DMS 273 treated with DMSO at 0.1 percent for 48 hours (cell line): Measurements from ENCODE around the gene YOD1.

Experiments used
- DNase-seq: peaks from one replicate; lab custom pipeline; 2025; lab: John Stamatoyannopoulos, UW

YOD1 gene

GRCh38 chr1:207072233-207072632, 21.2 kb upstream of the YOD1 start:
- no peak for DNase-seq

- DNase-seq = no peak
Observed at GRCh38 chr1:207071426-207071825, 20.4 kb upstream of the YOD1 start.

- DNase-seq = no peak
Observed at GRCh38 chr1:207070811-207071210, 19.8 kb upstream of the YOD1 start.

DNA sequence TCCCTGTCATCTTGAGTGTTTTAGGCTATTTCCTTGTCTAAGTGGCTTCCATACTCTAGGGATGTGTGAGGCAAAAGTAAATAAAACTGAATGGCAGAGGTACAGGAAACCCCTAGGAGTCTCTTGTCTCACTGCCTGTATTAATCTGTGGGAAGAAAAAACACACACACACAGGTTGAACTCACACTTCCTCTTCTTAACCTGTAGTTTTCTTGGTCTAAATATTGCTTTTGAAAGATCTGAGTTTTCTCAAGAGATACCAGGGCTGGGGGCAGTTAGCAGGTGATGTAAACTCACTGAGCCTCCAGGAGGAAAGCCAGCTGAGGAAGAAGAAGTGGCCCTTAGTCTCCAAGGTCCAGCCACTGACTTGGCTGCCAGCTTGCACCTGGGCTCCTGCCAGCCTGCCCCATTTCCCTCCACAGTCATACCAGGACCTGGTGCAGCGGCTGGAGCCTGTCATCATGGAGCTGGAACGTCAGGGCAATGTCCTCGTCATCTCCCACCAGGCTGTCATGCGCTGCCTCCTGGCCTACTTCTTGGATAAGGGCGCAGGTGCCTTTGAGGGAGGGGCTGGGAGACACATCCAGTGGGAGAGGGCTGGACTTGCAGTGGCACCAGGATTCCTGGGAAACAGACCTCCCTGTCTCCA, 19.0 kb upstream of the YOD1 start:
- no peak for DNase-seq

- DNase-seq = no peak
Observed at GRCh38 chr1:207069061-207069460, 18.1 kb upstream of the YOD1 start.

DNA sequence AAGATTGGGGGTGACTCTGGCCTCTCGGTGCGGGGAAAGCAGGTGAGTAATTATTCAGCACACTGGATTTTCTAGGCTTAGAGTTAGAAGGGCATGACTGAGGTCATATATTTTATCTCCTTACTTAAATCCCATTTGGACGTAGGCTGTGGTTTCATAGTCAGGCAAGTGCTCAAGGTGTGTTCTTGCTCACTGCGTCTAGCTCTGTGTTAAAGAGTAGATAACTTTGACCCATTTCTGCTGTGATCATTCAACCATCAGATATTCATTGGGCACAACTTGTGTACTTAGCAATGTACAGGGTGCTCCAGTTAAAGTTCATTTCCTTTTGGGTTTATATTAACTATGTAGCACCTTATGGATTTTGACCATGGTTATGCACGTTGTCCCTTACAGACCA, 16.7 kb upstream of the YOD1 start:
- no peak for DNase-seq

DNA sequence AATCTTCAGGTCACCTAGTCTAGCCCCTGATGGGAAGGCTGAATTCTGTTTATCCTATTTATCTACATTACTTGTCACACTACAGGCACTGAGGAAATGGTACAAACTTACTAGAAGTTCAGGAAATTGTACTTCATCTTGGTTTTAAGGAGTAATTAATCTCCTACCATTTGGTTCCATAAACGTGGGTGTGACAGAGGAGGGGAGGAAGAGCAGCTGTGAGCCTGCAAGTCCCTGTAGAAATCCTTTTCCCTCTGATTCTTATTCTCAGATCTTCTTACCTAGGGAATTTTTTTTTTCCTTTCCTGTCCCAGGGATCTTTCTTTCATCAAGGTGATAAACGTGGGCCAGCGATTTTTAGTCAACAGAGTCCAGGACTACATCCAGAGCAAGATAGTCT, 16.2 kb upstream of the YOD1 start:
- no peak for DNase-seq

DNA sequence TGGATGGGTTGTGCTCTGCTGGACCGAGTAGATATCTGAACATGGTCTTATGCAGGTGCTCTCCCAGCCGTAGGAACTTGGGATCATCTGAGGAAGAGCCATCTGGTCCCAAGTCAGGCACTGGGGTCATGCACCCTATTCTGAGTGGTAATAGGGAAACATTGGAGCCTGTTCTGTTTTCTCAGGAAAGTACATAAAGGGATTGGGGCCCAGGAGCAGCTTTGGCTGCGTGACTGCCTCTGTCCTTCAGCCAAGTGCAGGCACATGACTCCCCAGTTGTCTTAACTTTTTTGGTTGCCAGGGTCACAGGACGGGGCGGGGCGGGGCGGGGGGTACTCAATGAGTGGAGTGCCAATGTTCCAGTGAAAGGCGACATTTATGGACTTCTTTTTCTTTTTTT, 13.6 kb upstream of the YOD1 start:
- no peak for DNase-seq

- no peak for DNase-seq
Observed at GRCh38 chr1:207063014-207063413, 12.0 kb upstream of the YOD1 start.

- DNase-seq = no peak
Observed at GRCh38 chr1:207062058-207062457, 11.1 kb upstream of the YOD1 start.

GRCh38 chr1:207060596-207060995, 9.6 kb upstream of the YOD1 start:
- no peak for DNase-seq

DNA sequence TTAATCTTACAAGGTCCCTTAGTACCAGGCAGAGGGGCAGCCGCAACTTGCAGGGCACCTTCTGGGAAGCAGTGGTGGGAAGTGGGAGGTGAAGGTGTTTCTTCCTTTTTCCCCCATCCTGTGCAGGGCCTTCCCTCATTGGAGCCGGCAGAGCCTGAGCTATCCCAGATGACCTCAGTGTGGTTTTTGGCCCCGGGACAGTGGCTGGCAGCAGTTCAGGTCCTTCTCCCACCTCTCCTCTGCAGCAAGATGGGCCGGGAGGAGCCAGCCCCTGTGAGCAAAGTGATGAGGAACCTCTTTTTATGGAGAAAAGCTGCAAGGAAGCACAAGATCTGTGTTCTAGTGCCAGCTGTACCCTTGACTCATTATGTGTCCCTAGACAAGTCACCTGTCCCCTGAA, 8.9 kb upstream of the YOD1 start:
- no peak for DNase-seq

GRCh38 chr1:207058878-207059867, 8.2 kb upstream of the YOD1 start:
- DNase-seq = no peak

DNA sequence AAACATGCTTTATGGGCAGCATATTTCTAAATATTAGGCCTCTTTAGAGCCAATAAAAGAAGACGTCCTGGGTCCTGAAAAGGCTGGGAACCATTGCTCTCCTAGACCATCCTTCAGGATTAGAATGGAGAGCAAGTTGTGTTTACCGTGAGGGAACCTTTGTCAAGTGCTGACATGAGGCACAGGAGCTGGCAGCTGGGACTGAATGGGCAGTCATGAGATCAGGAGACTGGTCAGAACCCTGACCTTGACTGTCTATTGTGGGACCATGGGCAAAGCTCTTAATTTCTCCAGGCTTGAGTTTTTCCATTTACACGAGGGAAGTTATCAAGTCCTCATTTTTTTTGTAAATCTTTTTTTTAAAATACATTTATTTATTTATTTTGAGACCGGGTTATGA, 7.2 kb upstream of the YOD1 start:
- no peak for DNase-seq

- no peak for DNase-seq
Observed at GRCh38 chr1:207056673-207057072, 5.7 kb upstream of the YOD1 start.

DNA sequence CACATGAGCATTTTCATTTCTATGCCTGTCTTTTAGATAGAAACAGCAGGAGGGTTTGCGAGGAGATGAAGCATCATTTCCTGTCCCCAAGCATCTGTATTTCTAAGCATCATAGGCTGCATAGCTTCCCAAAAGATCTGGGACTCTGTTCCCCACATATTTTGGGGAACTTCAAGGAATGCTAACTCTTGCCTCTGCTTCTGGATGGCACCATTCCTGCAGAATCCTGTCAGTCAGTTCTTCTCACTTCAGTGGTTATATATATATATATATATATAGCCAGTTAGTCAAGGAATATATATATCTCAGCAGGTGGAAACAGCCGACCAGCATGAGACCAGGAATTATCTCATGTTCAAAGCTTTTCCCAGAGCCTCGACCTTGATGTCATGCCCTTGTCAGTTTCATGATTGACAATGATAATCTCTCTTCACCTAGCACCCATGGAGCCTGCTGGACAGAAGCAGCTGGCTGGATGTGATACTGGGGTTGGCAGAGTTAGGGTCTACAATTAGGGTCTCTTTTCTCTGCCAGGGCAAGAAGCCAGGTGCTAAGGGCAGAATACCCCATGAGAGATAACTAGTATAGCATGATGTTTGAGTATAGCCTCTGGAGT, 4.5 kb upstream of the YOD1 start:
- no peak for DNase-seq

GRCh38 chr1:207054491-207054890, 3.5 kb upstream of the YOD1 start:
- no peak for DNase-seq

DNA sequence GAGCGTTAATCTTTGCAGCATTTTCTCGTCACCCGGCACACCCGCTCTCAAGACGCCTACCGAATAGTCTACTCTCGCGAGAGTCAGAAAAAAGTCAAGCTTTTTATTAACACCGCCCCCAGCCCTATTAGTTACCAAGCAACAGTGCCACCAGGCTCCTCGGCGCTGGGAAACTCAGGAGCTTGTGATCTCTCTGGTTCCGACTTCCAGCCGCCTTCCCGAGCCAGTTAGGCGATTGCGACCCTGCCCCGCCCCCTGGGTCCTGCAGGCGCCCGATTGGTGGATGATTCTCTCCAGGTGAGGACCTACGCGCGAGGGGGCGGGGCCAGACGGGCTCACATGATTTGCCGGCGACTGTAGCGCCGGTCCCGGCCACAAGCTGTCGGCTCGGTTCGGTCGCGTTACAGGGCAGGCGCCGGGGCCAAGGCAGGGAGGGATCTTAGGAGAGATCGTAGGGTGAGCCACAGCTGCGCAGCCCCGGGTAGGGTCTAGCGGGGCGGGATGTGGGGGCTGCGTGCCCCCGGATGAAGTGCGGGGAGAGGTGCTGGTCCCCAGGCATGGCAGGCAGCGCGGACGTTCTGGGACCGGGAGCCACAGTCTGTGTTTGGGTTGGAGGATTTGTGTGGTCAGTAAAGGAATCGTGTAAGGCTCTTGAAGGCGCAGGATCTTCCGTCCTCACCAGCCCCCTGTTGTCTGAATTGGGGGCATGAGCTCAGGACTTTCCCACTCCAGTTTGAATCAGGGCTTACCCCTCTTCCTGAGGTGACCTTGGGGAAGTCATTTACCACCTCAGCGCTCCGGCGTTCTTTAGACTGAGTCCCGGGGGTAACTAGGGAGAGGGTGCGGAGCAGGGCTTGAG, 2.1 kb upstream of the YOD1 start, which contains the start of gene PFKFB2:
Gene PFKFB2 (plus strand): TSS at position 365 of the 859 bp plus-strand sequence. CDS start 1,443 bp downstream, outside the sequence.
- DNase-seq = peak; percentile 97

GRCh38 chr1:207050480-207051190, 373 bp downstream of the YOD1 start:
- DNase-seq = peak; percentile 53

DNA sequence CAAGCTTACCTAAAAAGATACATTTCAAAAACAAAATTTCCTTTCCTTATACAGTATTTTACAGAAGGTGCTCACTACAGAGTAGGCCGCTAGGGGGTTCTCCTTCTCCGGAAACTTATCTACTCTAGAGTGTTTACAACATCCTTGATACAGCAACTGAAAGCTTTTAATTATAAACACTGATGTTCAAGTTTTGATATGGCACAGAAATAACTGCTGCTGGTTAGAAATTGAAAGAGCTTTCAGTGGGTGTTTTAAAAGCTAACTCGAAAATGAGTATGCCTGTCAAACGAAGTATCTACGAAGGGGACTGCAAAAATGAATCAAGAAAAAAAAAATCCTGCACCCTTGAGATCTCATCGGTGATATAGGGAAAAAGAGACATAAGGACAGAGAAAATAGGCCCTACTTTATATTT, 1.0 kb downstream of the YOD1 start:
- peak; percentile 8 for DNase-seq

GRCh38 chr1:207049514-207049913, 1.5 kb downstream of the YOD1 start:
- no peak for DNase-seq
